GM19328 (cell line): Measurements from ENCODE around the gene MORN2.
"Not testable (repeated sequence)": the region's sequence is repeated elsewhere in the genome, so short reads cannot be mapped to it uniquely, and the experiment has no call there.

Experiments
- ATAC-seq: cut with Tn5 transposase; IDR thresholded peaks from one replicate; pipeline ENCODE4 v1.9.1; 2021; ENCODE audit warnings: mild to moderate bottlenecking, moderate library complexity; ENCODE audit not compliant: unreplicated experiment

Gene MORN2

GRCh38 chr2:38875576-38876367 lies at the start of gene MORN2, which contains the start of gene DHX57:
Gene MORN2 (plus strand): TSS chr2:38875976.
Gene DHX57 (minus strand): TSS chr2:38875934. CDS start chr2:38868405, 7,529 bp downstream.
- peak; percentile 100 for ATAC-seq

GRCh38 chr2:38827539-38828145 lies 48.1 kb upstream of the MORN2 start:
- not testable (repeated sequence) for ATAC-seq

DNA sequence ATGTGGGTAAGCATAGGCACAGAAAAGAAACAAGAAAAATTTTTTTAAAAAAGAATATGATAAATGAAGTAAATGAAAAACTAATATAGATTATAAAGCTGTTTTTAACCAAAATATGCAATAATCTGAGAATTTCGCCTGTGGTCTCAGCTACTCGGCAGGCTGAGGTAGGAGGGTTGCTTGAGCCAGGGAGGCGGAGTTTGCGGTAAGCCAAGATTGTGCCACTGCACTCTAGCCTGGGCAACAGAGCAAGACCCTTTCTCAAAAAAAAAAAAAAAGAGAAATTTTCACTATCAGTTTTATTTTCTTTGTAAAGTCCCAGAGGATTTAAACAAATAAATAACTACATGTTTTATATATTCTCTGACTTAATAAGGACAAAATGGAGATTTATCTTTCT lies 47.3 kb upstream of the MORN2 start:
- ATAC-seq: no peak

DNA sequence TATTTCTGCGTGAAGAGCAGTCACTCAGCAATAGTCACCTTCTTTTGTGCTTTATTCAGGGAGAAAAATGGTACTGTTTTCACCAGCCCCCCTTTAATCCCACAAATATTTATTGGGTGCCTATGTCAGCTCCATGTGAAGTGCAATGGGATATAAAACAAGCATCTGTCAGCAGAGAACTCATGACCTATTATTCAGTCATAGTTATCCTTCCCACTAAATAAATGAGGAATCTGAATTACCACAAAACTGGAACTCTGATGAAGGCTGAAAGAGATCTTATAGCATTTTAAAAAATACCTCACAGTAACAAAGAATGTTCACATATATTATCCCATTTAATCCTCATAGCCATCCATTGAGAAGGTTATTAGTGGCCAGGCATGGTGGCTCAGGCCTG lies 45.8 kb upstream of the MORN2 start:
- no peak for ATAC-seq

GRCh38 chr2:38830526-38831159 lies 45.1 kb upstream of the MORN2 start:
- no peak for ATAC-seq

DNA sequence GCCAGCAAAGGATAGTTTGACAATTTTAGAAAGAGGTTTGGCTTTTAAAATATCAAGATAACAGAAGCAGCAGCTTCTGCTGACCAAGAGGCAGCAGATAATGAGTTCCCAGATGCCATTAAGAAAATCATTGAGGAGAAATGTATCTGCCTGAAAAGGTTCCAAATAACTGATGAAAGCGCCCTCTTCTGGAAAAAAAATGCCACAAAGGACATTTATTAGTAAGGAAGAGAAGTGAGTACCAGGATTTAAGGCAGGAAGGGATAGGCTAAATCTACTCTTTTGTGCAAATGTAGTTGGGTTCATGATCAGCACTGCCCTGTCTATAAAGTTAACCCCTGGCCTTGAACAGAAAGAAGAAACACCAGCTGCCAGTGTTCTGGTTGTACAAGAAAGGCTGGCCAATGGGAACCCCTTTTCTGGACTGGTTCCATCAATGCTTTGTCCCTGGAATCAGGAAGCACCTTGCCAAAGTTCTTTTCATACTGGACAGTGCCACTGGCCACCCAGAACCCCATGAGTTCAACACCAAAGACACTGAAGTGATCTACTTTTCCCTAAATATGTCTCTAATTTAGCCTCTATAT lies 40.7 kb upstream of the MORN2 start:
- no peak for ATAC-seq

DNA sequence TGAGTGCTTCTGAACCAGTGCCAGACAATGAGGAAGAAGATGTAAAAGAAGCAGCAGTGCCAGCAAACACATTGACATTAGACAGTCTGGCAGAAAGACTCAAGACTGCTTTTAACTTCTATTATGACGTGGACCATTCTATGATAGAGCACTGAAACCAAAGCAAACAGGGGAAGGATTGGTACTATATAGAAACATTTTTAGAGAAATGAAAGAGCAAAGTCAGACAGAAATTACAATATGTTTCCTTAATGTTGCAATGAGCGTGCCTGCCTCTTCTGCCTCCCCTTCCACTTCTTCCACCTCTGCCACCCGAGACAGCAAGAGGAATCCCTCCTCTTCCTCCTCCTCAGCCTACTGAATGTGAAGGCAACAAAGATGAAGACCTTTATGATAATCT lies 39.8 kb upstream of the MORN2 start:
- ATAC-seq: peak; percentile 84

DNA sequence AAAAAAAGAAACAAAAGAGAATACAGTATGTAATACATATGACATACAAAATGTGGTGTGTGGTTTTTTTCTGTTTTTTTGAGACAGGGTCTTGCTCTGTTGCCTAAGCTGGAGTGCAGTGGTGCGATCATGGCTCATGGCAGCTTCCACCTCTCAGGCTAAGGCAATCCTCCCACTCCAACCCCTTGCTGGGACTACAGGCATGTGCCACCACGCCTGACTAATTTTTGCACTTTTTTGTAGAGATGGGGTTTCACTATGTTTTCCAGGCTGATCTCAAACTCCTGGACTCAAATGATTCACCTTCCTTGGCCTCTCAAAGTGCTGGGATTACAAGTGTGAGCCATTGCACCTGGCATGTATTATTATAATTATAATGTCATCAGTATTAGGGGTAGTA lies 39.0 kb upstream of the MORN2 start:
- ATAC-seq: no peak

DNA sequence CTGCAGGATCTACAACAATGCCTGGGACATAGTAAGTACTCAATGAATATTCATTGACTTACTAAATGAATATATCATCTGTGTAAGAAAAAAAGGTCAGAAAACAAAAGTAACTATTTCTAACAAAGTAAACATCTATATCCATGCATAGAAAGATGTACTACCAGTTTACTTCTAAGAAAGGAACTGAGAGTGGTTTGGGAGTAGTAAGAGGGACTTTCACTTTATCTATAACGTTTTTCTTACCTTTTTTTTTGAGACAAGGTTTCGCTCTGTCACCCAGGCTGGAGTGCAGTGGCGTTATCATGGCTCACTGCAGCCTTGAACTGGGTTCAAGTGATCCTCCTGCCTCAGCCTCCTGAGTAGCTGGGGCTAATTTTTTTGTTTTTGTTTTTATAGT lies 25.7 kb upstream of the MORN2 start:
- peak; percentile 57 for ATAC-seq

DNA sequence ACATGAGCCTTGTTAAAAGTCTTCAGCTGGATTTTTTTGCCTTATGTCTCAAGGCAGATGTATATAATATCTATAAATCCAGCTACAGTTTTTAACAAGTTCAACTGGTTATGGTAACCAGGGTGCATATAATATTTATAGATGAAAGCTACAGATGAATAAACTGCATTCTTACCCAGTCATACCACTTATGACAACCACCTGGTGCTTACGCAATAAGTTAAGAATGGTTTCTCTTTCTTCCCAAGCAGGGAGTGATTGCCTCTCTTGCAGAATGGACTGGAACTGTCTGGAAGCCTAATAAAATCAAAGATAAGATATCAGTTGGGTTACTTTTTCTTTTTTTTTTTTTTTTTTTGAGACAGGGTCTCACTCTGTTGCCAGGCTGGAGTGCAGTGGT lies 19.6 kb upstream of the MORN2 start:
- no peak for ATAC-seq

DNA sequence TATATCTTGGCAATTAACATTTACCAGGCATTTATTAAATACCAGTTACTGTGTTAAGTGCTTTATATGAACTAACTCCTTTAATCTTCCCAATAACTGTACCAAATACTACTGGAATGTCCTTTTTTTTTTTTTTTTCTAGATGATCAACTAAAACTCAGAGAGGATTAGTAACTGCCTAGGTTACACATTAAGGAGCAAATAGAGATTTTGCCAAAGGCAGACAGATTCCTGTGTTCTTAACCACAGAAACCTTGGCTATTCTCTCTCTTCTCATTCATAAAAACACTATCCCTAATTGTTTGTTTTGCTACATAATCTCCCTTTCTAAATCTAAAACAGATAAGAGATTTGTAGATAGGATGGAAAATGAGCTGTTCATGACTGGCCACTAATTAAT lies 13.3 kb upstream of the MORN2 start:
- no peak for ATAC-seq

- ATAC-seq: no peak
Measured at GRCh38 chr2:38863061-38863695, 12.6 kb upstream of the MORN2 start.

- no peak for ATAC-seq
Measured at GRCh38 chr2:38866773-38867443, 8.9 kb upstream of the MORN2 start.

GRCh38 chr2:38871432-38871831 lies 4.3 kb upstream of the MORN2 start:
- no peak for ATAC-seq

GRCh38 chr2:38873763-38874162 lies 2.0 kb upstream of the MORN2 start:
- ATAC-seq: no peak

DNA sequence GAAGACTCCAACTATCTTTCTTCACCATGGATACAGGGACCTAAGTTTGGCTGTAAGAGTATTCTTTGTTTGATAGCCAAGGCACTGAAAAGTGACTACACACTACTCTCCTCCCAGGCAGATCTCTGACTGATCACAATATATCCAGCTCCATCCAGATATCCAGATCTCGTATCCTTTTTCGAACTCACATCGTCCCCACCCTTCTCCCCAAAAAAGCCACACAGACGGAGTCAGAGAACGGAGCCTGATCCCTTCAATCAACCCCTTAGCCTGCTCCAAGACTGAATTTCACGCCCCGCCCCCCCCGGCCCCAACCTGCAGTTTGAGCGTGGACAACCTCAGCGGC lies 575 bp upstream of the MORN2 start:
- no peak for ATAC-seq

DNA sequence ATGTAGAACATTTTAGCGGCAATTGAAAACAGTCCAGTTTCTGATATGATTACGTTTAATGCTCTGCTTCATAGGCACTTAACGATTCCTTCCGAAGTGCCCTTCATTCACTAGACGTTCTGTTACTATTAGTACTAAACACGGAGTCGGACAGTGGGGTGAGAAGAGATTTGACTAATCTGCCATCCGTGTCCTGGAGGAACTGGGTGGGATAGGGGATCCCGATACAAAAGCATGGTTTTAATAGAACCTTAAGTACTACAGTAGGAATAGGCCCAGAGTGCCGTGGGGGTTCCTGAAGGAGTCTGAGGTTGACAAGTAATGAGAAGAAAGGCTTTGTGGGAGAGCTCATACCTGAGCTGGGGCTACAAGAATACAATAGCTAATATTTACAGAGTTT lies 631 bp downstream of the MORN2 start:
- ATAC-seq: no peak

DNA sequence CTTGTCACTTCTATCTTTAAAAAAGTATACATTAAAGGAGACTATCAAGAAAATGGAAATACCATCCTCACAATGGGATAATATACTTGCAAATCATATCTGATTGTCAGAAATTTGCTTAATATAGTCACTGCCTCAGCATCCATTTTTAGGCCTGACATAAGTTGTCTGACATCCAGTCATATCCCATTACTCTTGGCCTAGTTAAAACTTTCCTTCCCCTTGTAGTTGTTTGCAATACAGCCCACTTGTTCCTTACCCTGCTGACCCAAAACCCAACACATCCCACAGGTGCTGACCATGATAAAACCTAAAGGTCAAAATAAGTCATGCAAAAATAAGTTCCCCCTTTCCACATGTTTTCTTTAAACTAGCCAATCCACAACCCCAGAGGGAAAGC lies 10.3 kb downstream of the MORN2 start:
- no peak for ATAC-seq

DNA sequence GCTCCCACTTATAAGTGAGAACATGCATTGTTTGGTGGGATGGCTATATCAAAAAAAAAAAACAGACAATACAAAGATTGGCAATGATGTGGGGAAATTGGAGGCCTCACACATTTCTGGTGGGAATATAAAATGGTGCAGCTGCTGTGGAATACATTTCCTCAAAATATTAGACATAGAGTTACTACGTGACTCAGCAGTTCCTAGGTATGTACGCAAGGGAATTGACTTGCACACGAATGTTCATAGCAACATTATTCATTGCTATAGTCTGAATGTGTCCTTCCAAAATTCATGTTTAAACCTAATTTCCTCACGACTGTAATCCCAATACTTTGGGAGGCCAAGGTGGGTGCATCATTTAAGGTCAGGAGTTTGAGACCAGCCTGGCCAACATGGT lies 11.6 kb downstream of the MORN2 start:
- ATAC-seq: no peak

DNA sequence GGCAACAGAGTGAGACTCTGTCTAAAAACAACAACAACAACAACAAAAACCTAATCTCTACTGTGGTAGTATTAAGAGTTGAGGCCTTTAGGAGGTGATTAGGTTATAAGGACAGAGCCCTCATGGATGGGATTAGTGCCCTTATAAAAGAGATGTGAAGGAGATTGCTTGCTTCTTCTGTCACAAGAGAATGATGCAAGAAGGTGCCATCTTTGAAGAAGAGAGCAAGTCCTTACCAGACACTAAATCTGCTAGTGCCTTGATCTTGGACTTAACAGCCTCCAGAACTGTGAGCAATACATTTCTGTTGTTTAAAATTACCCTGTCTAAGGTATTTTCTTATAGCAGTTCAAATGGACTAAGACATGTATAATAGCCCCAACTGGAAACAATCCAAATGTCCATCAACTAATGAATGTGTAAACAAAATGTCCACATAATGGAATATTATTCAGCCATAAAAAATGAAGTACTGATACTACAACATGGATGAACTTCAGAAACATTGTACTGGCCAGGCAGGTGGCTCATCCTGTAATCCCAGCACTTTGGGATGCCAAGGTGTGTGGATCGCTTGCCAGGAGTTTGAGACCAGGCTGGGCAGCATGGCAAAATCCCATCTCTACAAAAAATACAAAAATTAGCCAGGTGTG lies 12.3 kb downstream of the MORN2 start:
- no peak for ATAC-seq
